Spleen (tissue), 11 donors: Measurements from ENCODE around the gene PLEKHG1. TPM values are rescaled to one million over a fixed set of nuclear protein-coding genes. Genes with fewer than 3 reads are reported as not detected.

Source experiments
- DNase-seq: peaks from one replicate; pipeline ENCODE4 v3.0.0-alpha.2; 2020
- H3K27ac ChIP-seq, 8 donors: fragments of 200-600 bp; sonication (generic) in 7 of 8; 1 replicate in 4 of 8; 2 replicates in 4 of 8; pipeline versions ENCODE4 v1.5.0 to v1.8.0; 2016 to 2021; ENCODE audit warnings: inconsistent platforms in 4 of 8, mild to moderate bottlenecking in 4 of 8, moderate library complexity in 1 of 8
- H3K27me3 ChIP-seq, 7 donors: fragments of 200-600 bp; sonication (generic) in 6 of 7; replicated peaks in 1 of 7; 1 replicate in 4 of 7; 2 replicates in 3 of 7; pipeline versions ENCODE4 v1.5.0 to v1.8.0; 2016 to 2021; ENCODE audit warnings: inconsistent platforms in 3 of 7, mild to moderate bottlenecking in 1 of 7
- H3K36me3 ChIP-seq, 6 donors: fragments of 200-600 bp; sonication (generic) in 5 of 6; 1 replicate in 4 of 6; 2 replicates in 2 of 6; pipeline versions ENCODE4 v1.5.0 to v1.8.0; 2016 to 2021; ENCODE audit warnings: inconsistent platforms in 2 of 6
- H3K4me1 ChIP-seq, 6 donors: fragments of 200-600 bp; sonication (generic) in 5 of 6; 1 replicate in 3 of 6; 2 replicates in 3 of 6; pipeline versions ENCODE4 v1.5.0 to v1.8.0; 2016 to 2021; ENCODE audit warnings: inconsistent platforms in 3 of 6
- H3K4me3 ChIP-seq, 8 donors: fragments of 200-600 bp; sonication (generic) in 7 of 8; 1 replicate in 4 of 8; 2 replicates in 4 of 8; pipeline versions ENCODE4 v1.5.0 to v1.8.0; 2016 to 2021; ENCODE audit warnings: inconsistent platforms in 4 of 8, mild to moderate bottlenecking in 4 of 8, moderate library complexity in 2 of 8
- H3K9me3 ChIP-seq, 8 donors: fragments of 200-600 bp; sonication (generic) in 7 of 8; 1 replicate in 4 of 8; 2 replicates in 4 of 8; pipeline versions ENCODE4 v1.5.0 to v1.8.0; 2016 to 2021; ENCODE audit warnings: inconsistent platforms in 4 of 8
- POLR2A ChIP-seq, 3 donors: fragments of 450-650 bp; IDR thresholded peaks; one replicate each; pipeline ENCODE4 v1.5.1; 2017; ENCODE audit warnings: antibody characterized with exemption in 3 of 3, mild to moderate bottlenecking in 1 of 3
- POLR2AphosphoS5 ChIP-seq, 3 donors: sonication (generic); formaldehyde crosslinking; IDR thresholded peaks; one replicate each; pipeline ENCODE4 v1.5.1; 2017; ENCODE audit warnings: antibody characterized with exemption in 3 of 3
- WGBS, 5 donors: extraction: QIAGEN DNeasy Blood & Tissue Kit in 3 of 5; methylation state at CpG; one replicate each; pipeline versions ENCODE4 v1.1.5 to v1.1.7; 2013 to 2018; 5-methylcytosine and 5-hydroxymethylcytosine counted together
- intact Hi-C: fragments of 100-400 bp; cut with DNase I; formaldehyde crosslinking; loops from one replicate; pipeline ENCODE4 v1.15.0; 2023; ENCODE audit warnings: low total_unique reads
- polyA plus RNA-seq, 3 donors: library from polyadenylated mRNA; stranded (reverse); fragments of 200-250 nt; gene quantifications; one replicate each; pipeline ENCODE4 v1.2.1, GENCODE V29; 2013
- total RNA-seq, 7 donors: library from RNA; depleted of rRNA in 3 of 7; stranded (reverse); fragments of >200 nt in 3 of 7; fragmentation: NEBNext Ultra II Directional in 4 of 7; extraction: Animal tissue kit (Norgen Biotek cat#: 25700) in 4 of 7; gene quantifications; one replicate each; pipeline versions ENCODE4 v1.1.0 to v1.2.1, GENCODE V29; 2016 to 2021
- TF ChIP-seq, protein P1 (sequence below), 11 experiments: fragments of 200-600 bp in 7 of 11; fragments of 450-650 bp in 4 of 11; sonication (generic) in 4 of 11; IDR thresholded peaks in 8 of 11; conservative IDR thresholded peaks in 3 of 11; 1 replicate in 7 of 11; 2 replicates in 4 of 11; pipeline versions ENCODE4 v1.4.0 to v1.8.0; 2016 to 2021; ENCODE audit warnings: antibody characterized with exemption in 11 of 11, inconsistent platforms in 4 of 11, mild to moderate bottlenecking in 1 of 11
- donor health status: healthy with polysubstance abuse.
- donor health status: DM: no; HTN: no; CAD: no; lungs with moderate emphysema.
- donor health status: DM: no; HTN: no; CAD: no.
- donor health status: Bipolar disorder and iron deficiency.
- donor health status: healthy.
- donor health status: DM: no; HTN: no; CAD: no.
- donor health status: DM: yes; HTN: yes; CAD: no.

The PLEKHG1 gene
- total and polyA plus RNA-seq, 10 donors, result 14.2 to 361 (median 161) TPM

DNA sequence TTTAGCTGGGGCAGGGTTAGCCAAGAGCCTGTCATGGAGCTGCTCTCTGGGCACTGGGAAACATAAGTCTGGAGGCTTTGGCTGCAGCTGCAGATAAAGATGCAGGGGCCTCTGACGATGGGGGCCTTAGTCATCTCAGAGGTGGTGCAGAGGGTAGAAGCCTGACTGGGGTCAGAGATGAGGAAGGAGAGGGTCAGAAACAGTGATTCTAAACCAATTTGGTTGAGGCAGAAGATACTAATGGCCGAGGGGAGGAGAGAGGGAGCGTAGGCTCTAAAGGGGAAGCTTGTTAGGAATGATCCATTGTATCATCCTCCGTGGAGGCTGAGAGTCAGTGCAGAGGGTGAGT is 33.8 kb downstream of the PLEKHG1 start:
- 59 to 71% (median 67%) methylated on average over 4 of the region's 4 CpGs for WGBS, 5 donors
- peaks cover 30 to 99% (median 74%) of the 10 kb centered on the region in 6 donors for H3K4me1 ChIP-seq

DNA sequence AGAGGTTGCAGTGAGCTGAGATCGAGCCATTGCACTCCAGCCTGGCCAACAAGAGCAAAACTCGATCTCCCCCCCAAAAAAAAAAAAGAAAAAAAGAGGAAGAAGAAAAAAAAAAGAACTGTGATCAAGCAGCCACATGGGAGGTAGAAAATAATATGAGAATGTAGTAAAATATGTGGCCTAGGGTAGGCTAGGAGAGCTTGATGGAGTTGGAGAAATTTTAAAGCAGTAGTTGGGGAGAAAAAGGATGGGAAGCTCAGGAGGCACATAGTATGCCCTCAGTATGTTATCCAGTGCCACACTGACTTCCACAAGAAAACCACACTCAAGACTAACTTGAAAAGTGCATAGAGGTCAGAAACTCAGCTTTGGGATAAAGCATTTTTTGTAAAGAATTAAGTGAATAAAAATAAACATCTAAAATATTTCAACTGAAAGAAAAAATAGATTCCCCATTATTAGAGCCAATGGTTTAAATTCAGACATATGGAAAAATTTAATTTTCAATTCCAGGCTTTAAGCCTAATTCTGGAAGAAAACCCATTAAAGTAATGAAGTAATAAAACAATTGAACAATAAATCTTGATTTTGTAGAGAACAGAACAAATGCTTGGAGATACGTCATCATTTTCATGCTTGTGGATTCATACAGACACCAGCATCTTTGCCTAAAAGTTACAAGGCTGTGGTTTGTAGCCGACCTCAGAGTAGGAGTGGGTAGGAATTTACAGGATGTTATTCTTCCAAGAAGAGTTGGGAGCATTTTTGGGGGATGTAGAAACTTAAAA is 34.7 kb downstream of the PLEKHG1 start:
- DNase-seq, result no peak
- no peaks in the 10 kb centered on the region for H3K9me3 ChIP-seq
- WGBS, 5 donors, result 29 to 46% (median 45%) methylated on average over 4 of the region's 4 CpGs
- TF ChIP-seq, protein P1, sequence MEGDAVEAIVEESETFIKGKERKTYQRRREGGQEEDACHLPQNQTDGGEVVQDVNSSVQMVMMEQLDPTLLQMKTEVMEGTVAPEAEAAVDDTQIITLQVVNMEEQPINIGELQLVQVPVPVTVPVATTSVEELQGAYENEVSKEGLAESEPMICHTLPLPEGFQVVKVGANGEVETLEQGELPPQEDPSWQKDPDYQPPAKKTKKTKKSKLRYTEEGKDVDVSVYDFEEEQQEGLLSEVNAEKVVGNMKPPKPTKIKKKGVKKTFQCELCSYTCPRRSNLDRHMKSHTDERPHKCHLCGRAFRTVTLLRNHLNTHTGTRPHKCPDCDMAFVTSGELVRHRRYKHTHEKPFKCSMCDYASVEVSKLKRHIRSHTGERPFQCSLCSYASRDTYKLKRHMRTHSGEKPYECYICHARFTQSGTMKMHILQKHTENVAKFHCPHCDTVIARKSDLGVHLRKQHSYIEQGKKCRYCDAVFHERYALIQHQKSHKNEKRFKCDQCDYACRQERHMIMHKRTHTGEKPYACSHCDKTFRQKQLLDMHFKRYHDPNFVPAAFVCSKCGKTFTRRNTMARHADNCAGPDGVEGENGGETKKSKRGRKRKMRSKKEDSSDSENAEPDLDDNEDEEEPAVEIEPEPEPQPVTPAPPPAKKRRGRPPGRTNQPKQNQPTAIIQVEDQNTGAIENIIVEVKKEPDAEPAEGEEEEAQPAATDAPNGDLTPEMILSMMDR (IDR thresholded peaks at IDR 0.05 in 8 of 11, conservative IDR thresholded peaks at IDR 0.05 in 3 of 11), result no peak
- no peak for TF ChIP-seq POLR2AphosphoS5 (IDR thresholded peaks at IDR 0.05)
- no peak for TF ChIP-seq POLR2A (IDR thresholded peaks at IDR 0.05)
- H3K27ac ChIP-seq, result peak overlapping the region; percentile 66 to 89 (median 84)
- H3K36me3 ChIP-seq, result peaks cover 0 to 6% (median 0%) of the 10 kb centered on the region in 6 donors
- peak overlapping the region in 5 of 8 donors; percentile 42 to 66 (median 47) for H3K4me3 ChIP-seq
- H3K4me1 ChIP-seq, result peaks cover 30 to 99% (median 76%) of the 10 kb centered on the region in 6 donors
- no peaks in the 10 kb centered on the region for H3K27me3 ChIP-seq
- intact Hi-C loops, result no loop called here

More for the DNA sequence above, 33.8 kb downstream of the PLEKHG1 start:
- intact Hi-C loops, result no loop called here
- Histone ChIP-seq H3K9me3 (no peaks in the 10 kb centered on the region), H3K27me3 (no peaks in the 10 kb centered on the region), H3K27ac (peak overlapping the region; percentile 66 to 89 (median 84)), H3K36me3 (peaks cover 0 to 4% (median 0%) of the 10 kb centered on the region in 6 donors), H3K4me3 (peak overlapping the region; percentile 18 to 66 (median 43))
- no peak for DNase-seq
- TF ChIP-seq POLR2AphosphoS5 (IDR thresholded peaks at IDR 0.05), result no peak
- TF ChIP-seq POLR2A (IDR thresholded peaks at IDR 0.05), result no peak
- TF ChIP-seq, protein P1 (IDR thresholded peaks at IDR 0.05 in 8 of 11, conservative IDR thresholded peaks at IDR 0.05 in 3 of 11), result no peak

DNA sequence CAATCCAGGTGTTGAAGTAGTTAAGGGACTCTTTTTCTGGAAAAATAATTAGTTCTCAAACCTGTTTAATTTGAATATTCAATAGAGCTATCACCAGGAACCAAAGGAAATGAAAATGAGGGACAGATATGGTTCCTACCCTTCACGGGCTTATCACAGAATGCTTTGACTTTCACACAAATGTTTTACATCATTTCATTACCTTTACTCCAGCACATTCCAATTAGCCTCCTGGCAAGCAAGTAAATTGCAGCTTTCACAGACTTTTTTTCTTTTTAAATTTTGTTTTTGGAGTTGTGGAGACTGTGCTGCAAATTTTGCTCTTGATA is 35.2 kb downstream of the PLEKHG1 start:
- peaks cover 0 to 11% (median 0%) of the 10 kb centered on the region in 6 donors for H3K36me3 ChIP-seq
- H3K4me1 ChIP-seq, result peaks cover 30 to 99% (median 82%) of the 10 kb centered on the region in 6 donors
- WGBS, 5 donors, result 28 to 51% (median 43%) methylated on average over 1 of the region's 1 CpG
- intact Hi-C loops, result no loop called here
- TF ChIP-seq, protein P1 (IDR thresholded peaks at IDR 0.05 in 8 of 11, conservative IDR thresholded peaks at IDR 0.05 in 3 of 11), result no peak
- TF ChIP-seq POLR2A (IDR thresholded peaks at IDR 0.05), result no peak
- no peak for DNase-seq
- peak overlapping the region; percentile 66 to 89 (median 84) for H3K27ac ChIP-seq
- no peaks in the 10 kb centered on the region for H3K9me3 ChIP-seq
- H3K4me3 ChIP-seq, result peak overlapping the region in 3 of 8 donors; percentile 47 to 66 (median 49)
- no peaks in the 10 kb centered on the region for H3K27me3 ChIP-seq

DNA sequence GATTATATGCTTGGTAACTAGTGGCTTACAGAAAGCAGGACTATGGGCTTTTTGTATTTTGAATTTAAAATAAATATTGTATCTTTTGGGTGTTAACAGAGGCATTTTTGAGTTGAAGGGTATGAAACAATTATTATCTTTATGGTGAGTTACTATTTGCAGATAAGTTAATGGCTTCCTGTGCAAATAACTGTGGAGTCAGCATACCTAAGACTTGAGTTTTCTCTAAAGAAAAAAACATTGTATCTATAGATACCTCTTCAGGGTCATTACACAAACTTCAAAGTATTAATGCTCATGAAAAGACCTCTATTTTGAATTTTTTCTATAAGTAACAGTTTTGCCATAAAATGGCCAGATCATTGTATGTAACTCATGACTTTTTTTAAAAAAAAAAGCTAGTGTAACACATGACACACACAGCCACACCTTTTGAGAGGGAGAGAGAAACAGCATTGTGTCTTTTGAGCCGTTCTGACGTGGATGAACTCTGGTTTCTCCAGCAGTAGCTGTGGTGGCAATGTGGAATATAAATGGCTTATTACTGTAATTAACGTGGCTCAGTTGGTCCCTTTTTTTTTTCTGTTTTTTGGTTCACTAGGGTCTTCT is 36.3 kb downstream of the PLEKHG1 start:
- 52 to 63% (median 55%) methylated on average over 3 of the region's 3 CpGs for WGBS, 5 donors
- Histone ChIP-seq H3K4me3 (peak overlapping the region in 2 of 8 donors; percentile 49 to 66), H3K36me3 (peaks cover 0 to 13% (median 0%) of the 10 kb centered on the region in 6 donors), H3K27me3 (no peaks in the 10 kb centered on the region), H3K9me3 (no peaks in the 10 kb centered on the region), H3K27ac (peak overlapping the region in 7 of 8 donors; percentile 68 to 89 (median 86)), H3K4me1 (peaks cover 33 to 100% (median 86%) of the 10 kb centered on the region in 6 donors)
- no peak for DNase-seq
- TF ChIP-seq POLR2A (IDR thresholded peaks at IDR 0.05), result no peak
- TF ChIP-seq POLR2AphosphoS5 (IDR thresholded peaks at IDR 0.05), result no peak
- TF ChIP-seq, protein P1 (IDR thresholded peaks at IDR 0.05 in 8 of 11, conservative IDR thresholded peaks at IDR 0.05 in 3 of 11), result no peak
- intact Hi-C loops, result no loop called here
